ENCODE results near the gene PDE2A.

Gene PDE2A

GRCh38 chr11:72673943-72674828 is at the start of gene PDE2A:
Gene PDE2A (minus strand): TSS chr11:72674422. CDS start chr11:72674207, 215 bp downstream.
- no peak for DNase-seq

DNA sequence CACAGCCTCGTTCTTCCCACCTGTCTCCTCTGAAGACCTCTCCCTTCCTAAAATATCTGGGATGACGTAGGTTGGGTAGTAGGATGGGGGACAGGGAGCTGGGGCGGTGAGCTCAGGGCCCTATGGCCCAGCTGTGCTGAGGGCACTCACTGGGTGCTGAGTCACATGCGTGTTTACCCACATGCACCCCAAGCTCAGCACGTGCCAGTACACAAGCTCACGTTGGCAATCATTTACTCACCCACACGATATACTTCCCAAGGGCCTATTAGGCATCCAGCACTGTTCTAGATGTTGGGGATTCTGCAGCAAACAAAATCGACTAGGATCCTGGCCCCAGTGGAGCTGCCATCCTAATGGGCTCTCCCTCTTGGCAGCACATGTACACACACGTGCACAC is 49.3 kb upstream of the PDE2A start:
- DNase-seq: no peak

- DNase-seq: peak; percentile 91
Measured at GRCh38 chr11:72722050-72722748, 48.0 kb upstream of the PDE2A start.

DNA sequence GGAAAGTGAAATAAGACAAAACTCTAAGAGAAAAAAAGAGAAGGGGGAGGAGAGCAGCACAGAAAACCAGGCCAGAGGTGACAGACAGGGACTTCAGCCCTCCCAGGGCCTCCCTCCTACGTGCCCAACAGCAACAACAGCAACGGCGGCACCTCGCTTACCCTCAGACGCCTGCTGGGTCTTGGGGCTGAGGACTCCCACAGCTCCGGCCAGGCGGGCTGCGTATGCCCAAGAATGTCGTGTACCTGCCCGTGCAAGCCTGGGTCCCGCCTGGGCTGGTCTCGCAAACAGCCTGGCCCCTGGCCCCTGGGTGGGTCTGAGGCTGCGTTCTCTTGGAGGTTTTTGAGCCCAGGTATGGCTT is 47.4 kb upstream of the PDE2A start:
- DNase-seq: no peak

- DNase-seq: no peak
Measured at GRCh38 chr11:72721276-72721675, 47.1 kb upstream of the PDE2A start.

- DNase-seq: no peak
Measured at GRCh38 chr11:72720784-72721183, 46.6 kb upstream of the PDE2A start.

GRCh38 chr11:72720047-72720446 is 45.8 kb upstream of the PDE2A start:
- no peak for DNase-seq

GRCh38 chr11:72719551-72719950 is 45.3 kb upstream of the PDE2A start:
- DNase-seq: no peak

- no peak for DNase-seq
Measured at GRCh38 chr11:72719144-72719543, 44.9 kb upstream of the PDE2A start.

DNA sequence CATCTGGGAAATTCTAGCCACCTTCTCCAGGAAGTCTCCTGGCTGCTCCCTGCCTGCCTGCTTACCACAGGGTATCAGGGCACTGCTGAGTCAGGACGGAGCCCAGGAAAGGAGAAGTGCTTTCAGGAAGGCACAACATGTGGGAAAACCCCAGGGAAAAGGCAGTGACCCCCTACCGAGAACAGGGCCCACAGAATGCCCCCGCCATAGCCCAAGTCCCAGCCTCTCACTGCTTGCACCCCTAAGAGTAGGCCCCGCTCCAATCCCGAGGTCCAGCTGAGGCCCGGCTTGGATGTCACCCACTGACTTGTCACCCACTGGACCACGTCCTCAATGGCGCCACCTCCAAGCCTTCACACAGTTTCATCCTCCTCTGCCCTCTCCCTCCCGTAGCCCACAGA is 43.9 kb upstream of the PDE2A start:
- DNase-seq: no peak

DNA sequence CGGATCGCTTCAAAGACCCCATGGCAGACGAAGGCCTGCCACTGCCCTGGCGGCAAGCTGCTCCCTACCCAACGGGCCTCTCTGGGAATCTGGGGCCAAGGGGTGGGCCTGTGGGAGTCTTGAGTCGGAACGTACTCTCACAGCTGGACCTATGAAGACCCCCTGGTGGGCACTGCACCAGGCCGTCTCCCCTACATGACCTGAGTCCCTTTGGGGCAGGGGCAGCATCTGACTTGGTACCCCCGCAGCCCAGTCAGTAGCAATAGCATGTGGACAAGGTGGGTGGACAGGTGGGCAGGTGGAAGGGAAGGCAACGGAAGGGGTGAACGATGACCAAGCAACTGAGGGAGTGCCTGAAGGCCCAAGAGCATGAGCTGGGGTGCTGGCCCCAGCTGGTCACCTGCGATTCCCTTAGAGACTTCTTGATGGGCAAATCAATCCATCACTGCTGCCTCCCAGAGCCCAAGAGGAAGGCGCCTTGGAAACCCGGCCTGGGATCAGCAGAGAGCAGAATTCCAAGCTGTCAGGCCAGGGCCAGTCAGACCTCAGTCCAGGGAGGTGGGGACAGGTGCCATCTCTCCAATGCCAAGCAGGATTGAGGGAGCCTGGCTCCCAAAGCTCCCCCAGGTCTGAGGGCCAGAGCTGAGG is 42.7 kb upstream of the PDE2A start:
- no peak for DNase-seq

DNA sequence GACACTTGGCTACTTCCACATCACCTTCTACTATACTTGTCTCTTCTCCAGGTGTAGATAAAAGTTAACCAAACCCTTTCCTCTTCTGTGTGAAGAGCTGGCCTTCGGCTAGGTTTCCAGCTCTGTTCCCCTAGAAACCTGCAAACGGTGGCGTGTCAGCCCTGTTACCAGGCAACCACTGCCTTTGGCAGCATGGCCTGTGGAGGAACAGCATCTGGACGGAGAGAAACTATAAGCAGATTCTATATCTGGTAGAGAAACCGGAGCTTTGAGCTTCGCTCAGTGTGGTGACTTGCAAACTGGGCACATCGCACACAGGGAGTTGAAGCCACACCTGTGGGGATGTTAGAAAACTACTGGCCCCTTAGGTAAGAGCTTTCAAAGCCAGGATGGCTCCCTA is 42.1 kb upstream of the PDE2A start:
- DNase-seq: no peak

DNA sequence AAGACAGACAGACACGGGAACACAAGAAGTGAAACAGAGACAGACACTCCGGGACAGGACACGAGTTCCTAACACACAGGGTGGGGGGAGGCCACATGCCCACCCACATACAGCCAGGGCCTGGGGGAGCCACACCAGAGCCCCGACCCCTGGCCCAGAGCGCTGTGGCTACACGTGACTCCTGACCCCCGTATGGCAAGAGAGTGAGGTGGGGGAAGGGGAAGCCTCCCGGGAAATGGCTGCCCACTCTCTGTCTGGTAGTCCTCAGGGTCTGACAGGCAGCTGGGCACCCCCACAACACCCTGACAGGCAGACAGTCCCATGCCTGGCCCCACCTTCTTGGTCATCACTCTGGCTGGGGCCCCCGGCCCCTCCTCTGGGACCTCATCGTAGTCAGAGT is 38.6 kb upstream of the PDE2A start:
- no peak for DNase-seq

DNA sequence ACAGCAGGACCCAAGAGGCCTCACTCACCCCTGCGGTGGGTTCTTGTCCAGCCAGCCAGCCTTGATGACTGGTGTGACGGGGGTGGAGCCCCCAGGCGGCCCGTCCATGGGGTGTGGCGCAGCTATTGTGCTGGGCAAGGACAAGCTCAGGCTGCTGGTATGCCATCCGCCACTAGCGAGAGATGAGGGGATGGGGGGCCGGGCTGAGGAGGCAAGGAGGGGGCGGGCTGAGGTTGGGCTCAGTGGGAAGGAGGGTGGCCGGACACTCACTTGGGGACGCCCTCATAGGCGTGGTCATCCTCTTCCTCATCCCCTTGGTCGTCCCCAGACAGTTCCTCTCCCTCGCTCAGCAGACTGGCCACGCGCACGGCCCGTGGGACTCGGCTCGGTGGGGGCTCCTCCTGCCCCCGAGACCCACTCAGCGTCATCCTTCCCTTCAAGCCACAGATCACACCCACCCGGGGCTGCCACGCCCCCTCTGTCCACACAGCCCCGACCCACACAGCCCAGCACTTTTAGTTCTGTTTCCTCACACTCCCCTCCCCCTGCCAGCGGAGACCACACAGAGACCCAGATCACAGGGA is 38.0 kb upstream of the PDE2A start:
- DNase-seq: peak; percentile 55

DNA sequence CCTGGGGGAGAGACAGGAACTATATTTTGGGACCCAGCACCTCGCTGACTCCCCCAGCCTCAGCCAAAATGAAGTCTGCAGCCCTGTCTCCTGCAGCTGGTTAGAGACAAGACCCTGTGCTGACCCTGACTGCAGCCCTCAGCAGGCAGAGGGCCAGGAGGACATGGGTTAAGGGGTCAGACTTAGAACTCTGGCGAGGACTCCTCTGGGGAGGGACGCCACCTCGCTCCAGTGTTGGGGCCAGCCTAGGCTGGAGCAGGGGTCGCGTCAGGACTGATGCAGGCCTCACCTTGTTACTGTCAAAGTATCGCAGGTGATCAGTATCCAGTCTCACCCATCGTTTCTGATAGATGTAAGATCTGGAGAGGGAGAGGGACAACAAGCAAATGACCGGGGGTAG is 36.9 kb upstream of the PDE2A start:
- DNase-seq: no peak

- DNase-seq: no peak
Measured at GRCh38 chr11:72710278-72710677, 36.1 kb upstream of the PDE2A start.

GRCh38 chr11:72709478-72710238 is 35.4 kb upstream of the PDE2A start:
- DNase-seq: no peak

DNA sequence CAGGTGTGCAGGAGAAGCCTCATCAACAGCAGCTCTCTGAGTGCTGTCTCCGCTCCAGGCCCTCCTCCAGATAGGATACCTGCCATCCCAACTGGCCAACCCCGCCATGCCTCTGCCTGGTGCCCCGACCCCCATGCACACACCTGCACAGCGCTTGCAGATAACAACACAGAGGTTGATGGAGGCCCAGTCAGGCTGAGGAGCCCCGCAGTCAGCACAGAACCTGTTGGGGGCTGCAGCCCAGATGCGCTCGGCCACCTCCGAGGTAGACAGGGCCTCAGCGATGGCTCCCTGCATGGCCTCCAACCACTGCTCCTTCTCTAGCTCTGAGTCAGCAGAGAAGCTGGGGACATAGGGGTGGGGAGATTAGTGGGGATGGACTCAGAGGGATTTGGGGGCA is 32.8 kb upstream of the PDE2A start:
- no peak for DNase-seq

GRCh38 chr11:72706579-72706978 is 32.4 kb upstream of the PDE2A start:
- DNase-seq: no peak

- DNase-seq: no peak
Measured at GRCh38 chr11:72705442-72706365, 31.5 kb upstream of the PDE2A start.

GRCh38 chr11:72704783-72705265 is 30.6 kb upstream of the PDE2A start:
- DNase-seq: no peak

All from midbrain (tissue), 1 donor.